Mammary epithelial cell (primary cell): ENCODE results near the gene ERC1.

Source experiments
- EZH2 ChIP-seq: IDR thresholded peaks from 2 replicates; pipeline ENCODE4 v1.6.1; 2012; ENCODE audit warnings: low read length, inconsistent platforms, borderline replicate concordance
- TF ChIP-seq, protein P1 (sequence below), 2 donors: IDR thresholded peaks in 1 of 2; conservative IDR thresholded peaks in 1 of 2; 2 replicates each; pipeline ENCODE4 v1.5.1; 2011 to 2012; ENCODE audit warnings: inconsistent platforms in 2 of 2, low read length in 2 of 2, mild to moderate bottlenecking in 2 of 2, control low read depth in 1 of 2, low read depth in 1 of 2; ENCODE audit not compliant: insufficient read depth in 1 of 2; ENCODE audit errors: extremely low read depth in 1 of 2

DNA sequence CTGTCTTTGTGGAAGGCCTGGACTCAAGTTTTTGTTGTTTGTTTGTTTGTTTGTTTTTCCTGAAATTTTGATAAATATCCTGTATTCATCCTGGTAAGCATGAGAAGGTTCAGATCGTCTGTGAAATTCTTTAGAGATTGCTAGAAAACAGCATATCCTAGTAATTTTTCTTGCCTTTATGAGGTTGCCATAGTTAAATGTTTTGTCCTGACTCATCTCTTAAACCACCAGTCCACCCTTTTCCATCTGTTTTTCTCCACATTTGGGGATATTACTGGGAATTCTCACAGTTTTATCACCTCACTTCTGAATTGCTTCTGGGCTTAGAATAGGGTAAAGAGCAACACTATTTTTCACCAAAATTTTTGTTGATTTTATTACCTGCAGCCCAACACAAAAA, 355.1 kb downstream of the ERC1 start:
- TF ChIP-seq, protein P1, sequence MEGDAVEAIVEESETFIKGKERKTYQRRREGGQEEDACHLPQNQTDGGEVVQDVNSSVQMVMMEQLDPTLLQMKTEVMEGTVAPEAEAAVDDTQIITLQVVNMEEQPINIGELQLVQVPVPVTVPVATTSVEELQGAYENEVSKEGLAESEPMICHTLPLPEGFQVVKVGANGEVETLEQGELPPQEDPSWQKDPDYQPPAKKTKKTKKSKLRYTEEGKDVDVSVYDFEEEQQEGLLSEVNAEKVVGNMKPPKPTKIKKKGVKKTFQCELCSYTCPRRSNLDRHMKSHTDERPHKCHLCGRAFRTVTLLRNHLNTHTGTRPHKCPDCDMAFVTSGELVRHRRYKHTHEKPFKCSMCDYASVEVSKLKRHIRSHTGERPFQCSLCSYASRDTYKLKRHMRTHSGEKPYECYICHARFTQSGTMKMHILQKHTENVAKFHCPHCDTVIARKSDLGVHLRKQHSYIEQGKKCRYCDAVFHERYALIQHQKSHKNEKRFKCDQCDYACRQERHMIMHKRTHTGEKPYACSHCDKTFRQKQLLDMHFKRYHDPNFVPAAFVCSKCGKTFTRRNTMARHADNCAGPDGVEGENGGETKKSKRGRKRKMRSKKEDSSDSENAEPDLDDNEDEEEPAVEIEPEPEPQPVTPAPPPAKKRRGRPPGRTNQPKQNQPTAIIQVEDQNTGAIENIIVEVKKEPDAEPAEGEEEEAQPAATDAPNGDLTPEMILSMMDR (conservative IDR thresholded peaks at IDR 0.05 in 1 of 2, IDR thresholded peaks at IDR 0.05 in 1 of 2; ENCODE audit: extremely low read depth in 1 of 2, insufficient read depth in 1 of 2, low read depth in 1 of 2, low read length in 2 of 2): no peak
- TF ChIP-seq EZH2: no peak
